Astrocyte (in vitro differentiated cells and primary cell): ENCODE results near the gene SPSB3. TPM values are rescaled to one million over a fixed set of nuclear protein-coding genes. Genes with fewer than 3 reads are reported as not detected.

ENCODE experiments used
- DNase-seq: peaks from one replicate; pipeline ENCODE4 v3.0.0-alpha.2; 2010; ENCODE audit warnings: low read depth
- FAIRE-seq: peaks from 2 replicates; lab custom pipeline; 2011; peaks lifted over from hg19 to GRCh38; lab: Jason Lieb, UNC
- H2AFZ ChIP-seq: 2 replicates; pipeline ENCODE4 v1.6.0; 2012; ENCODE audit warnings: low read depth, low read length, inconsistent platforms
- H3K27ac ChIP-seq: 2 replicates; pipeline ENCODE4 v1.5.1; 2011; ENCODE audit warnings: low read depth, low read length, inconsistent platforms
- H3K27me3 ChIP-seq: 2 replicates; pipeline ENCODE4 v1.6.0; 2011; ENCODE audit warnings: low read length, inconsistent platforms; ENCODE audit not compliant: insufficient read depth
- H3K36me3 ChIP-seq: 2 replicates; pipeline ENCODE4 v1.5.1; 2011; ENCODE audit warnings: low read length, inconsistent platforms; ENCODE audit not compliant: insufficient read depth
- H3K4me1 ChIP-seq: 2 replicates; pipeline ENCODE4 v1.5.1; 2011; ENCODE audit warnings: low read length, inconsistent platforms; ENCODE audit not compliant: insufficient read depth
- H3K4me2 ChIP-seq: 2 replicates; pipeline ENCODE4 v1.6.0; 2012; ENCODE audit warnings: low read length, inconsistent platforms
- H3K4me3 ChIP-seq: 2 replicates; pipeline ENCODE4 v1.5.1; 2011; ENCODE audit warnings: low read depth, mild to moderate bottlenecking, low read length, inconsistent platforms; ENCODE audit not compliant: insufficient read depth
- H3K79me2 ChIP-seq: 2 replicates; pipeline ENCODE4 v1.6.0; 2012; ENCODE audit warnings: mild to moderate bottlenecking, low read length, inconsistent platforms; ENCODE audit not compliant: insufficient read depth
- H3K9ac ChIP-seq: 2 replicates; pipeline ENCODE4 v1.6.0; 2012; ENCODE audit warnings: mild to moderate bottlenecking, low read length, inconsistent platforms
- H3K9me3 ChIP-seq: 2 replicates; pipeline ENCODE4 v1.5.1; 2012; ENCODE audit warnings: low read depth, mild to moderate bottlenecking, low read length, inconsistent platforms; ENCODE audit not compliant: insufficient read depth
- H4K20me1 ChIP-seq: 2 replicates; pipeline ENCODE4 v1.6.0; 2012; ENCODE audit warnings: low read length, inconsistent platforms; ENCODE audit not compliant: insufficient read depth
- H3K27ac Mint-ChIP-seq: one replicate; pipeline ENCODE4 v1.8.0; 2021; ENCODE audit warnings: mild to moderate bottlenecking, mixed read lengths; ENCODE audit not compliant: unreplicated experiment
- H3K27me3 Mint-ChIP-seq: one replicate; pipeline ENCODE4 v1.8.0; 2021; ENCODE audit warnings: low read depth, mixed read lengths; ENCODE audit not compliant: unreplicated experiment
- H3K36me3 Mint-ChIP-seq: one replicate; pipeline ENCODE4 v1.8.0; 2021; ENCODE audit warnings: low read depth, mixed read lengths; ENCODE audit not compliant: unreplicated experiment
- H3K4me1 Mint-ChIP-seq: one replicate; pipeline ENCODE4 v1.8.0; 2021; ENCODE audit warnings: low read depth, mixed read lengths; ENCODE audit not compliant: unreplicated experiment
- H3K4me3 Mint-ChIP-seq: one replicate; pipeline ENCODE4 v1.8.0; 2021; ENCODE audit warnings: mild to moderate bottlenecking, moderate library complexity, mixed read lengths; ENCODE audit not compliant: unreplicated experiment
- H3K9me3 Mint-ChIP-seq: one replicate; pipeline ENCODE4 v1.8.0; 2021; ENCODE audit warnings: mild to moderate bottlenecking, mixed read lengths; ENCODE audit not compliant: unreplicated experiment
- CTCF ChIP-seq: IDR thresholded peaks from 2 replicates; pipeline ENCODE4 v1.5.1; 2011; ENCODE audit warnings: low read depth, mild to moderate bottlenecking, inconsistent platforms, low read length, moderate library complexity; ENCODE audit not compliant: insufficient read depth
- EZH2 ChIP-seq: IDR thresholded peaks from 2 replicates; pipeline ENCODE4 v1.6.1; 2012; ENCODE audit warnings: mild to moderate bottlenecking, low read length, inconsistent platforms; ENCODE audit not compliant: insufficient read depth
- total RNA-seq: library from RNA; stranded (reverse); gene quantifications from 2 replicates; pipeline ENCODE4 v1.2.1, GENCODE V29; 2021

SPSB3 gene
- total RNA-seq, 1 donor from 2014 or later, result 23.3 TPM

DNA sequence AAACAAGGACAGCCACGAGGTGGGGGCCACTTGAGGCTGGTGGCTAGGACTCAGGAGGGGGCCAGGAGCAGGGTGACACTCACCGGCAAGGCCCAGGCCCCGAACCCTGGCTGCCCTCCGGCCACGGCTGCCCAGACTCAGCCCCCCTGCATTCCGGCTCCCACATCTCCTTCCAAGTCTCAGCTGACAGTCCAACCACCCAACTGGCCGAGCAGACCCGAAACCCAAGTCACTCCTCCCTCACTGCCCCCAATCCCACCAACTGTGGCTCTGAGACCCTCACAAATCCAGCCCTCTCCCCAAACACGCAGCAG lies 34.9 kb upstream of the SPSB3 start:
- no peaks in the 10 kb centered on the region for H3K27me3 Mint-ChIP-seq
- Histone ChIP-seq H3K27me3 (no peaks in the 10 kb centered on the region), H3K36me3 (no peaks in the 10 kb centered on the region), H3K9ac (no peak overlapping the region), H4K20me1 (peaks cover 3% of the 10 kb centered on the region), H3K4me3 (no peak overlapping the region), H3K4me1 (peaks cover 3% of the 10 kb centered on the region), H3K79me2 (no peaks in the 10 kb centered on the region), H3K4me2 (no peak overlapping the region), H2AFZ (no peak overlapping the region), H3K9me3 (no peaks in the 10 kb centered on the region), H3K27ac (no peak overlapping the region)
- no peak for TF ChIP-seq EZH2
- no peak for TF ChIP-seq CTCF
- peaks cover 13% of the 10 kb centered on the region for H3K36me3 Mint-ChIP-seq
- DNase-seq (no peak), FAIRE-seq (no peak)
- no peaks in the 10 kb centered on the region for H3K9me3 Mint-ChIP-seq
- no peaks in the 10 kb centered on the region for H3K4me1 Mint-ChIP-seq
- no peak overlapping the region for H3K27ac Mint-ChIP-seq
- no peak overlapping the region for H3K4me3 Mint-ChIP-seq

- FAIRE-seq (no peak), DNase-seq (no peak)
These were observed 34.3 kb upstream of the SPSB3 start for GRCh38 chr16:1816396-1817275.

More at GRCh38 chr16:1816396-1817275, 34.3 kb upstream of the SPSB3 start:
- Histone ChIP-seq H4K20me1 (peaks cover 3% of the 10 kb centered on the region), H2AFZ (no peak overlapping the region), H3K79me2 (no peaks in the 10 kb centered on the region), H3K27ac (no peak overlapping the region), H3K27me3 (no peaks in the 10 kb centered on the region), H3K9ac (no peak overlapping the region), H3K4me1 (peaks cover 3% of the 10 kb centered on the region), H3K9me3 (no peaks in the 10 kb centered on the region), H3K4me2 (no peak overlapping the region), H3K4me3 (no peak overlapping the region), H3K36me3 (no peaks in the 10 kb centered on the region)
- Mint-ChIP-seq H3K27me3 (no peaks in the 10 kb centered on the region), H3K4me1 (no peaks in the 10 kb centered on the region), H3K36me3 (peaks cover 13% of the 10 kb centered on the region), H3K27ac (no peak overlapping the region), H3K9me3 (no peaks in the 10 kb centered on the region), H3K4me3 (no peak overlapping the region)
- TF ChIP-seq CTCF (no peak), EZH2 (no peak)
